HCT116 (cell line): ENCODE results near the gene CCDC88C. TPM values are rescaled to one million over a fixed set of nuclear protein-coding genes. Genes with fewer than 3 reads are reported as not detected.

Experiments used
- ATAC-seq: fragments of 200-7000 bp; cut with Tn5 transposase; 2 replicates; pipeline ENCODE4 v1.9.1; 2020; ENCODE audit warnings: mild to moderate bottlenecking, moderate library complexity
- BruUV-seq: library from RNA; stranded (reverse); fragments of 400-500 nt; replicated peaks from 2 replicates; lab custom pipeline; 2021; lab: Mats Ljungman, UMichigan
- CTCF ChIA-PET: fragments of 300-600 bp; sonication (Branson Sonifier 250); formaldehyde crosslinking; loops from one replicate; lab custom pipeline; 2021; ENCODE audit warnings: antibody characterized with exemption; lab: Charles Lee
- POLR2A ChIA-PET: fragments of 300-600, 350-600 bp; sonication (Branson Sonifier 250); formaldehyde crosslinking; loops from one replicate; lab custom pipeline; 2021; ENCODE audit warnings: antibody characterized with exemption; lab: Charles Lee
- RAD21 ChIA-PET, 2 experiments: fragments of 300-600 bp; sonication (Branson Sonifier 250); formaldehyde crosslinking; loops; one replicate each; lab custom pipeline; 2023; ENCODE audit warnings: low total read pairs in 2 of 2; ENCODE audit not compliant: uncharacterized antibody in 2 of 2, unreplicated experiment in 2 of 2, low non-redundant PET in 1 of 2; lab: Charles Lee
- DNase-seq: peaks from one replicate; pipeline ENCODE4 v3.0.0-alpha.2; 2010; ENCODE audit warnings: low read depth, low spot score
- H2AFZ ChIP-seq: fragments of 200-600 bp; shearing (Covaris generic), sonication (generic); 2 replicates; pipeline ENCODE4 v1.6.1; 2017; ENCODE audit warnings: low read depth, mixed run types, mixed read lengths, antibody characterized with exemption, low read length; ENCODE audit not compliant: poor library complexity, severe bottlenecking
- H3K27ac ChIP-seq: 2 replicates; pipeline ENCODE4 v1.5.1; 2012; ENCODE audit warnings: low read depth, low read length
- H3K27me3 ChIP-seq: fragments of 200-600 bp; sonication (generic); 2 replicates; pipeline ENCODE4 v1.6.1; 2016; ENCODE audit warnings: mixed run types, low read length, mixed read lengths; ENCODE audit not compliant: insufficient read depth
- H3K36me3 ChIP-seq, 2 experiments: fragments of 200-500 bp in 1 of 2; fragments of 200-600 bp in 1 of 2; sonication (Bioruptor generic) in 1 of 2; sonication (generic) in 1 of 2; 2 replicates each; pipeline versions ENCODE4 v1.5.1 to v1.6.1; 2014 to 2016; ENCODE audit warnings: low read length in 2 of 2, inconsistent platforms in 1 of 2, mixed read lengths in 1 of 2, mixed run types in 1 of 2; ENCODE audit not compliant: insufficient read depth in 2 of 2, control insufficient read depth in 1 of 2
- H3K4me1 ChIP-seq, 2 experiments: fragments of 200-600 bp in 1 of 2; sonication (generic) in 1 of 2; 2 replicates each; pipeline versions ENCODE4 v1.5.1 to v1.6.1; 2012 to 2017; ENCODE audit warnings: low read length in 2 of 2, inconsistent platforms in 1 of 2, mild to moderate bottlenecking in 1 of 2, mixed read lengths in 1 of 2, mixed run types in 1 of 2, moderate library complexity in 1 of 2; ENCODE audit not compliant: insufficient read depth in 2 of 2, control insufficient read depth in 1 of 2
- H3K4me2 ChIP-seq: fragments of 200-600 bp; sonication (generic); 2 replicates; pipeline ENCODE4 v1.6.1; 2017; ENCODE audit warnings: mixed run types, low read length, mixed read lengths
- H3K4me3 ChIP-seq, 2 experiments: fragments of 200-600 bp in 1 of 2; sonication (generic) in 1 of 2; replicated peaks in 1 of 2; 2 replicates each; pipeline ENCODE4 v1.5.1; 2011 to 2016; ENCODE audit warnings: low read length in 2 of 2, control low read depth in 1 of 2, low read depth in 1 of 2, mild to moderate bottlenecking in 1 of 2, mixed read lengths in 1 of 2, mixed run types in 1 of 2
- H3K79me2 ChIP-seq: fragments of 200-600 bp; sonication (generic); 2 replicates; pipeline ENCODE4 v1.6.1; 2017; ENCODE audit warnings: mild to moderate bottlenecking, mixed run types, low read length, moderate library complexity, mixed read lengths; ENCODE audit not compliant: insufficient read depth
- H3K9ac ChIP-seq: fragments of 200-600 bp; sonication (generic); 2 replicates; pipeline ENCODE4 v1.6.1; 2016; ENCODE audit warnings: low read length, mixed read lengths
- H3K9me2 ChIP-seq: fragments of 200-600 bp; sonication (generic), shearing (Covaris generic); 2 replicates; pipeline ENCODE4 v1.6.1; 2017; ENCODE audit warnings: mixed run types, mild to moderate bottlenecking, moderate library complexity; ENCODE audit not compliant: insufficient read depth
- H3K9me3 ChIP-seq, 2 experiments: fragments of 200-500 bp in 1 of 2; fragments of 200-600 bp in 1 of 2; sonication (Bioruptor generic) in 1 of 2; sonication (generic) in 1 of 2; 2 replicates each; pipeline ENCODE4 v1.6.1; 2014 to 2017; ENCODE audit warnings: low read length in 2 of 2, mixed read lengths in 2 of 2, inconsistent platforms in 1 of 2, low read depth in 1 of 2, mild to moderate bottlenecking in 1 of 2, mixed run types in 1 of 2, moderate library complexity in 1 of 2; ENCODE audit not compliant: control insufficient read depth in 1 of 2, insufficient read depth in 1 of 2
- H4K20me1 ChIP-seq: fragments of 200-600 bp; sonication (generic), shearing (Covaris generic); 2 replicates; pipeline ENCODE4 v1.6.1; 2017; ENCODE audit warnings: mixed run types, mild to moderate bottlenecking, moderate library complexity; ENCODE audit not compliant: insufficient read depth
- EZH2 ChIP-seq: fragments of 200-600 bp; sonication (generic); IDR thresholded peaks from 2 replicates; pipeline ENCODE4 v1.6.1; 2017; ENCODE audit warnings: antibody characterized with exemption, mixed run types
- EZH2phosphoT487 ChIP-seq: fragments of 200-600 bp; IDR thresholded peaks from 2 replicates; pipeline ENCODE4 v1.6.1; 2018; ENCODE audit warnings: antibody characterized with exemption, borderline replicate concordance
- FOSL1 ChIP-seq: IDR thresholded peaks from 2 replicates; pipeline ENCODE4 v1.6.1; 2012; ENCODE audit warnings: low read depth
- POLR2AphosphoS5 ChIP-seq: IDR thresholded peaks from 2 replicates; pipeline ENCODE4 v1.6.1; 2011; ENCODE audit warnings: mild to moderate bottlenecking, low read depth, low read length, moderate library complexity
- SP1 ChIP-seq: IDR thresholded peaks from 2 replicates; pipeline ENCODE4 v1.6.1; 2012; ENCODE audit warnings: low read depth
- TCF7L2 ChIP-seq: IDR thresholded peaks from 2 replicates; pipeline ENCODE4 v1.7.0; 2011; ENCODE audit warnings: borderline replicate concordance, inconsistent platforms; ENCODE audit not compliant: insufficient read depth, insufficient read length; ENCODE audit errors: extremely low read depth
- ZNF274 ChIP-seq: fragments of 200-500 bp; sonication (Bioruptor generic); IDR thresholded peaks from 2 replicates; pipeline ENCODE4 v1.6.1; 2014; ENCODE audit warnings: mild to moderate bottlenecking, low read depth, low read length, inconsistent platforms
- intact Hi-C: fragments of 100-400 bp; cut with micrococcal nuclease; formaldehyde crosslinking; loops from 2 replicates; pipeline ENCODE4 v1.10.0; 2022
- total RNA-seq: library from RNA; stranded (reverse); gene quantifications from one replicate; pipeline ENCODE4 v1.2.1, GENCODE V29; 2021; ENCODE audit not compliant: unreplicated experiment
- TF ChIP-seq, protein P1 (sequence below), 3 experiments: fragments of 200-600 bp in 1 of 3; sonication (generic) in 1 of 3; IDR thresholded peaks in 2 of 3; conservative IDR thresholded peaks in 1 of 3; 2 replicates each; pipeline ENCODE4 v1.5.1; 2012 to 2017; ENCODE audit warnings: low read depth in 2 of 3, low read length in 2 of 3, antibody characterized with exemption in 1 of 3, borderline replicate concordance in 1 of 3, control low read depth in 1 of 3, mild to moderate bottlenecking in 1 of 3, mixed read lengths in 1 of 3, mixed run types in 1 of 3, moderate library complexity in 1 of 3; ENCODE audit not compliant: insufficient read depth in 1 of 3
- TF ChIP-seq, protein P2 (sequence below): IDR thresholded peaks from 2 replicates; pipeline ENCODE4 v1.6.1; 2012; ENCODE audit warnings: low read depth

CCDC88C gene
- total RNA-seq, 1 experiment from 2014 or later, result 20.8 TPM

DNA sequence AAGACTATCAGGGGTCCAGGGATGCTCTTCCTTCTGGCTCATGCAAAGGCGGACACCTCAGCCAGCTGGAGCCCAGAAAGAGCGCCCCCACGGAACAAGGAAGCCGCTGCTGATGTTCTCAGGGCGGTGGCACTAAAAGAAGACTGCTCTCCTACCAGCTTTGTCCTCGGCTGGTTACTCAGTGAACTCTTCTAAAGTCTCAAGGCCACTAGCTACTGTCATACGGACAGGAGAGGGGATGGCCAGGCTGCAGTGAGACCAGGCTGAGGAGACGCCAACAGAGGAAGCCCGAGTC lies 59.6 kb downstream of the CCDC88C start:
- ATAC-seq, result no peak
- Histone ChIP-seq H3K9me3 (no peaks in the 10 kb centered on the region), H3K9me2 (no peaks in the 10 kb centered on the region), H3K4me1 (no peaks in the 10 kb centered on the region), H3K4me3 (no peak overlapping the region), H3K36me3 (no peaks in the 10 kb centered on the region), H4K20me1 (no peaks in the 10 kb centered on the region), H2AFZ (no peak overlapping the region), H3K27me3 (no peaks in the 10 kb centered on the region), H3K27ac (no peak overlapping the region), H3K4me2 (no peak overlapping the region), H3K9ac (no peak overlapping the region), H3K79me2 (no peaks in the 10 kb centered on the region)
- TF ChIP-seq FOSL1 (no peak), ZNF274 (no peak), EZH2 (no peak), TCF7L2 (no peak), POLR2AphosphoS5 (no peak), EZH2phosphoT487 (no peak), SP1 (no peak)
- TF ChIP-seq, protein P1, sequence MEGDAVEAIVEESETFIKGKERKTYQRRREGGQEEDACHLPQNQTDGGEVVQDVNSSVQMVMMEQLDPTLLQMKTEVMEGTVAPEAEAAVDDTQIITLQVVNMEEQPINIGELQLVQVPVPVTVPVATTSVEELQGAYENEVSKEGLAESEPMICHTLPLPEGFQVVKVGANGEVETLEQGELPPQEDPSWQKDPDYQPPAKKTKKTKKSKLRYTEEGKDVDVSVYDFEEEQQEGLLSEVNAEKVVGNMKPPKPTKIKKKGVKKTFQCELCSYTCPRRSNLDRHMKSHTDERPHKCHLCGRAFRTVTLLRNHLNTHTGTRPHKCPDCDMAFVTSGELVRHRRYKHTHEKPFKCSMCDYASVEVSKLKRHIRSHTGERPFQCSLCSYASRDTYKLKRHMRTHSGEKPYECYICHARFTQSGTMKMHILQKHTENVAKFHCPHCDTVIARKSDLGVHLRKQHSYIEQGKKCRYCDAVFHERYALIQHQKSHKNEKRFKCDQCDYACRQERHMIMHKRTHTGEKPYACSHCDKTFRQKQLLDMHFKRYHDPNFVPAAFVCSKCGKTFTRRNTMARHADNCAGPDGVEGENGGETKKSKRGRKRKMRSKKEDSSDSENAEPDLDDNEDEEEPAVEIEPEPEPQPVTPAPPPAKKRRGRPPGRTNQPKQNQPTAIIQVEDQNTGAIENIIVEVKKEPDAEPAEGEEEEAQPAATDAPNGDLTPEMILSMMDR (IDR thresholded peaks at IDR 0.05 in 2 of 3, conservative IDR thresholded peaks at IDR 0.05 in 1 of 3; ENCODE audit: borderline replicate concordance in 1 of 3, insufficient read depth in 1 of 3, low read depth in 2 of 3, low read length in 2 of 3), result no peak
- TF ChIP-seq, protein P2, sequence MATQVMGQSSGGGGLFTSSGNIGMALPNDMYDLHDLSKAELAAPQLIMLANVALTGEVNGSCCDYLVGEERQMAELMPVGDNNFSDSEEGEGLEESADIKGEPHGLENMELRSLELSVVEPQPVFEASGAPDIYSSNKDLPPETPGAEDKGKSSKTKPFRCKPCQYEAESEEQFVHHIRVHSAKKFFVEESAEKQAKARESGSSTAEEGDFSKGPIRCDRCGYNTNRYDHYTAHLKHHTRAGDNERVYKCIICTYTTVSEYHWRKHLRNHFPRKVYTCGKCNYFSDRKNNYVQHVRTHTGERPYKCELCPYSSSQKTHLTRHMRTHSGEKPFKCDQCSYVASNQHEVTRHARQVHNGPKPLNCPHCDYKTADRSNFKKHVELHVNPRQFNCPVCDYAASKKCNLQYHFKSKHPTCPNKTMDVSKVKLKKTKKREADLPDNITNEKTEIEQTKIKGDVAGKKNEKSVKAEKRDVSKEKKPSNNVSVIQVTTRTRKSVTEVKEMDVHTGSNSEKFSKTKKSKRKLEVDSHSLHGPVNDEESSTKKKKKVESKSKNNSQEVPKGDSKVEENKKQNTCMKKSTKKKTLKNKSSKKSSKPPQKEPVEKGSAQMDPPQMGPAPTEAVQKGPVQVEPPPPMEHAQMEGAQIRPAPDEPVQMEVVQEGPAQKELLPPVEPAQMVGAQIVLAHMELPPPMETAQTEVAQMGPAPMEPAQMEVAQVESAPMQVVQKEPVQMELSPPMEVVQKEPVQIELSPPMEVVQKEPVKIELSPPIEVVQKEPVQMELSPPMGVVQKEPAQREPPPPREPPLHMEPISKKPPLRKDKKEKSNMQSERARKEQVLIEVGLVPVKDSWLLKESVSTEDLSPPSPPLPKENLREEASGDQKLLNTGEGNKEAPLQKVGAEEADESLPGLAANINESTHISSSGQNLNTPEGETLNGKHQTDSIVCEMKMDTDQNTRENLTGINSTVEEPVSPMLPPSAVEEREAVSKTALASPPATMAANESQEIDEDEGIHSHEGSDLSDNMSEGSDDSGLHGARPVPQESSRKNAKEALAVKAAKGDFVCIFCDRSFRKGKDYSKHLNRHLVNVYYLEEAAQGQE, result no peak
- no TSS peak for BruUV-seq
- RAD21 ChIA-PET, result no interaction called here
- POLR2A ChIA-PET, result no interaction called here
- intact Hi-C loops, result no loop called here
- CTCF ChIA-PET, result no interaction called here
- no peak for DNase-seq
